Measurements from ENCODE around the gene PNLIPRP3. TPM values are rescaled to one million over a fixed set of nuclear protein-coding genes. Genes with fewer than 3 reads are reported as not detected.

Gene PNLIPRP3
- total RNA-seq, 3 donors from 2014 or later = 0.29 to 2.4 (median 0.66) TPM

GRCh38 chr10:116461680-116462079, 34.0 kb downstream of the PNLIPRP3 start:
- H3K36me3 ChIP-seq = no peaks in the 10 kb centered on the region
- no peak for DNase-seq (ENCODE audit: low spot score in 2 of 2)
- TF ChIP-seq POLR2AphosphoS5 (IDR thresholded peaks at IDR 0.05) (no peak), CTCF (IDR thresholded peaks at IDR 0.05) (no peak), POLR2A (IDR thresholded peaks at IDR 0.05) (no peak)
- no peaks in the 10 kb centered on the region for H3K9me3 ChIP-seq
- no peak overlapping the region for H3K4me3 ChIP-seq
- H3K27me3 ChIP-seq = no peaks in the 10 kb centered on the region
- H3K27ac ChIP-seq = no peak overlapping the region
- intact Hi-C loops (cut with DNase I; ENCODE audit: low total_unique reads) = no loop called here
- H3K4me1 ChIP-seq = no peaks in the 10 kb centered on the region

- H3K4me3 ChIP-seq = no peak overlapping the region
- TF ChIP-seq CTCF (IDR thresholded peaks at IDR 0.05) (no peak), POLR2A (IDR thresholded peaks at IDR 0.05) (no peak), POLR2AphosphoS5 (IDR thresholded peaks at IDR 0.05) (no peak)
- DNase-seq (ENCODE audit: low spot score in 2 of 2) = no peak
- H3K27me3 ChIP-seq = no peaks in the 10 kb centered on the region
- H3K9me3 ChIP-seq = no peaks in the 10 kb centered on the region
- H3K27ac ChIP-seq = no peak overlapping the region
- no peaks in the 10 kb centered on the region for H3K36me3 ChIP-seq
- intact Hi-C loops (cut with DNase I; ENCODE audit: low total_unique reads) = no loop called here
- H3K4me1 ChIP-seq = no peaks in the 10 kb centered on the region
Observed at GRCh38 chr10:116464257-116464656, 36.6 kb downstream of the PNLIPRP3 start.

GRCh38 chr10:116465546-116465945, 37.9 kb downstream of the PNLIPRP3 start:
- H3K4me1 ChIP-seq = no peaks in the 10 kb centered on the region
- intact Hi-C loops (cut with DNase I; ENCODE audit: low total_unique reads) = no loop called here
- H3K9me3 ChIP-seq = no peaks in the 10 kb centered on the region
- no peak overlapping the region for H3K4me3 ChIP-seq
- H3K27me3 ChIP-seq = no peaks in the 10 kb centered on the region
- DNase-seq (ENCODE audit: low spot score in 2 of 2) = no peak
- no peak overlapping the region for H3K27ac ChIP-seq
- TF ChIP-seq POLR2A (IDR thresholded peaks at IDR 0.05) = no peak
- TF ChIP-seq CTCF (IDR thresholded peaks at IDR 0.05) = no peak
- no peak for TF ChIP-seq POLR2AphosphoS5 (IDR thresholded peaks at IDR 0.05)
- no peaks in the 10 kb centered on the region for H3K36me3 ChIP-seq

GRCh38 chr10:116466715-116467422, 39.2 kb downstream of the PNLIPRP3 start:
- intact Hi-C loops (cut with DNase I; ENCODE audit: low total_unique reads) = no loop called here
- H3K4me3 ChIP-seq = no peak overlapping the region

More at GRCh38 chr10:116466715-116467422, 39.2 kb downstream of the PNLIPRP3 start:
- H3K27me3 ChIP-seq = no peaks in the 10 kb centered on the region
- no peak for TF ChIP-seq POLR2AphosphoS5 (IDR thresholded peaks at IDR 0.05)
- TF ChIP-seq CTCF (IDR thresholded peaks at IDR 0.05) = no peak
- TF ChIP-seq POLR2A (IDR thresholded peaks at IDR 0.05) = no peak
- no peak for DNase-seq (ENCODE audit: low spot score in 2 of 2)
- H3K36me3 ChIP-seq = no peaks in the 10 kb centered on the region
- no peaks in the 10 kb centered on the region for H3K4me1 ChIP-seq
- no peak overlapping the region for H3K27ac ChIP-seq
- no peaks in the 10 kb centered on the region for H3K9me3 ChIP-seq

Measured in breast epithelium (tissue), 4 donors.